ENCODE measurements around the gene ZEB1. TPM values are rescaled to one million over a fixed set of nuclear protein-coding genes. Genes with fewer than 3 reads are reported as not detected.

The ZEB1 gene
- total and polyA plus RNA-seq, 2 of the 13 experiments (the other 11 are each of a cell fraction or from before 2014, with no cell fraction given): 9.6 to 18.0 TPM

GRCh38 chr10:31318854-31319601 lies at the start of gene ZEB1 (continued):
- TF ChIP-seq ATF7-NPFF (CRISPR knock-in tag; IDR thresholded peaks at IDR 0.05; ENCODE audit: low read depth) (peak; percentile 26; the same call in 1 of the 2 replicates), ZNF558 (CRISPR knock-in tag; IDR thresholded peaks at IDR 0.05; ENCODE audit: borderline replicate concordance) (no peak), ARID4A (CRISPR knock-in tag; IDR thresholded peaks at IDR 0.05; ENCODE audit: borderline replicate concordance) (peak; percentile 75), ZNF354B (CRISPR knock-in tag; IDR thresholded peaks at IDR 0.05) (no peak), SP1 (IDR thresholded peaks at IDR 0.05) (no peak), SP1 (CRISPR knock-in tag; IDR thresholded peaks at IDR 0.05) (0 out of 2 replicates have a peak, but pooled peaks have one; percentile 17), BRD4 (CRISPR knock-in tag; IDR thresholded peaks at IDR 0.05) (0 out of 2 replicates have a peak, but pooled peaks have one; percentile 33), ZNF724P (CRISPR knock-in tag; IDR thresholded peaks at IDR 0.05; ENCODE audit: borderline replicate concordance) (no peak), AHR (CRISPR knock-in tag; IDR thresholded peaks at IDR 0.05) (no peak), ZFP37 (CRISPR knock-in tag; IDR thresholded peaks at IDR 0.05; ENCODE audit: borderline replicate concordance) (no peak), TGIF2 (CRISPR knock-in tag; IDR thresholded peaks at IDR 0.05) (0 out of 2 replicates have a peak, but pooled peaks have one; percentile 34), ZNF777 (CRISPR knock-in tag; IDR thresholded peaks at IDR 0.05) (peak; percentile 37; the same call in 1 of the 2 replicates), EP300 (IDR thresholded peaks at IDR 0.05; ENCODE audit: low read depth in 2 of 2, low read length in 2 of 2) (no peak), EP300 (CRISPR knock-in tag; IDR thresholded peaks at IDR 0.05; ENCODE audit: borderline replicate concordance) (no peak), TOPORS (CRISPR knock-in tag; IDR thresholded peaks at IDR 0.05) (no peak), ZSCAN30 (CRISPR knock-in tag; IDR thresholded peaks at IDR 0.05) (no peak), DBP (CRISPR knock-in tag; IDR thresholded peaks at IDR 0.05; ENCODE audit: not compliant biosample characterization) (no peak), CEBPZ (IDR thresholded peaks at IDR 0.05; ENCODE audit: low read length) (no peak), SRF (IDR thresholded peaks at IDR 0.05; ENCODE audit: low read depth, low read length) (no peak), ZNF652 (CRISPR knock-in tag; IDR thresholded peaks at IDR 0.05; ENCODE audit: borderline replicate concordance, low read depth) (no peak), SRSF4 (IDR thresholded peaks at IDR 0.05; ENCODE audit: low read depth, low read length, poor library complexity, severe bottlenecking) (no peak)
